Neuronal stem cell (in vitro differentiated cells): ENCODE measurements around the gene SARDH.

Experiments
- DNase-seq: peaks from one replicate; pipeline ENCODE4 v3.0.0-alpha.2; 2013; ENCODE audit warnings: low spot score
- H2AFZ ChIP-seq: one replicate; pipeline ENCODE4 v1.6.1; 2013; ENCODE audit warnings: mild to moderate bottlenecking, low read length, inconsistent platforms
- H2AK5ac ChIP-seq: 2 replicates; pipeline ENCODE4 v1.6.1; 2013; ENCODE audit warnings: low read depth, mild to moderate bottlenecking, inconsistent platforms, low read length, moderate library complexity, mixed read lengths
- H2BK120ac ChIP-seq: 2 replicates; pipeline ENCODE4 v1.6.1; 2013; ENCODE audit warnings: low read depth, mild to moderate bottlenecking, inconsistent platforms, low read length, moderate library complexity, mixed read lengths
- H2BK12ac ChIP-seq: one replicate; pipeline ENCODE4 v1.6.1; 2013; ENCODE audit warnings: low read length, inconsistent platforms
- H2BK15ac ChIP-seq: 2 replicates; pipeline ENCODE4 v1.6.1; 2013; ENCODE audit warnings: mild to moderate bottlenecking, low read length, inconsistent platforms, mixed read lengths
- H2BK5ac ChIP-seq: one replicate; pipeline ENCODE4 v1.6.1; 2013; ENCODE audit warnings: inconsistent platforms, mild to moderate bottlenecking, low read length, moderate library complexity
- H3K14ac ChIP-seq: one replicate; pipeline ENCODE4 v1.6.1; 2013; ENCODE audit warnings: low read length, inconsistent platforms
- H3K18ac ChIP-seq: 2 replicates; pipeline ENCODE4 v1.6.1; 2013; ENCODE audit warnings: low read length, inconsistent platforms
- H3K23ac ChIP-seq: 2 replicates; pipeline ENCODE4 v1.6.1; 2013; ENCODE audit warnings: low read depth, mild to moderate bottlenecking, mixed read lengths, low read length, inconsistent platforms; ENCODE audit not compliant: poor library complexity
- H3K27ac ChIP-seq: replicated peaks from 3 replicates; pipeline ENCODE4 v1.5.1; 2013; ENCODE audit warnings: low read length, inconsistent platforms
- H3K27me3 ChIP-seq, 3 experiments: 2 replicates each; pipeline ENCODE4 v1.6.1; 2013; ENCODE audit warnings: low read length in 3 of 3, mild to moderate bottlenecking in 2 of 3, inconsistent platforms in 1 of 3, low read depth in 1 of 3, mixed read lengths in 1 of 3, moderate library complexity in 1 of 3; ENCODE audit not compliant: control insufficient read depth in 3 of 3, insufficient read depth in 3 of 3
- H3K36me3 ChIP-seq, 2 donors: replicated peaks in 1 of 2; 2 replicates each; pipeline ENCODE4 v1.6.1; 2013; ENCODE audit warnings: low read length in 2 of 2; ENCODE audit not compliant: control insufficient read depth in 2 of 2, insufficient read depth in 2 of 2
- H3K4ac ChIP-seq: 2 replicates; pipeline ENCODE4 v1.6.1; 2013; ENCODE audit warnings: inconsistent platforms, mild to moderate bottlenecking, low read length, moderate library complexity
- H3K4me1 ChIP-seq, 2 donors: 1 replicate in 1 of 2; 2 replicates in 1 of 2; pipeline ENCODE4 v1.6.1; 2013; ENCODE audit warnings: low read length in 2 of 2, low read depth in 1 of 2; ENCODE audit not compliant: control insufficient read depth in 2 of 2, insufficient read depth in 1 of 2
- H3K4me2 ChIP-seq: one replicate; pipeline ENCODE4 v1.6.1; 2013; ENCODE audit warnings: mild to moderate bottlenecking, low read length, inconsistent platforms; ENCODE audit not compliant: insufficient read depth, poor library complexity, severe bottlenecking
- H3K4me3 ChIP-seq, 2 donors: 2 replicates each; pipeline ENCODE4 v1.5.1; 2013; ENCODE audit warnings: low read length in 2 of 2, mild to moderate bottlenecking in 2 of 2, inconsistent platforms in 1 of 2, moderate library complexity in 1 of 2
- H3K79me1 ChIP-seq: one replicate; pipeline ENCODE4 v1.6.1; 2013; ENCODE audit warnings: low read depth, mild to moderate bottlenecking, inconsistent platforms, low read length, moderate library complexity
- H3K9ac ChIP-seq: one replicate; pipeline ENCODE4 v1.6.1; 2013; ENCODE audit warnings: mild to moderate bottlenecking, low read depth, low read length, inconsistent platforms; ENCODE audit not compliant: poor library complexity
- H3K9me3 ChIP-seq, 2 donors: replicated peaks in 1 of 2; 2 replicates each; pipeline versions ENCODE3 to v1.6.1; 2013; ENCODE audit warnings: low read length in 2 of 2, mild to moderate bottlenecking in 2 of 2, inconsistent platforms in 1 of 2, low read depth in 1 of 2, mixed read lengths in 1 of 2, moderate library complexity in 1 of 2; ENCODE audit not compliant: control insufficient read depth in 2 of 2, insufficient read depth in 1 of 2
- H4K8ac ChIP-seq: one replicate; pipeline ENCODE4 v1.6.1; 2013; ENCODE audit warnings: low read depth, mild to moderate bottlenecking, inconsistent platforms, low read length, moderate library complexity
- H4K91ac ChIP-seq: one replicate; pipeline ENCODE4 v1.6.1; 2013; ENCODE audit warnings: low read length, low read depth, mild to moderate bottlenecking, inconsistent platforms; ENCODE audit not compliant: poor library complexity
- WGBS, 2 donors: extraction: QIAGEN DNeasy Blood & Tissue Kit; methylation state at CpG; one replicate each; pipeline ENCODE4 v1.1.7; 2013; ENCODE audit warnings: missing lambda C conversion rate in 2 of 2, mixed read lengths in 1 of 2; ENCODE audit not compliant: insufficient read length in 2 of 2, insufficient replicate concordance in 1 of 2; ENCODE audit errors: extremely low coverage in 2 of 2; 5-methylcytosine and 5-hydroxymethylcytosine counted together

Gene SARDH

GRCh38 chr9:133632806-133633680 lies 105.1 kb downstream of the SARDH start:
- no peak for DNase-seq
- H3K18ac ChIP-seq, result peak overlapping the region; percentile 20
- H3K4me2 ChIP-seq, result no peak overlapping the region
- H3K79me1 ChIP-seq, result no peaks in the 10 kb centered on the region
- no peak overlapping the region for H3K4me3 ChIP-seq
- no peak overlapping the region for H2BK120ac ChIP-seq
- H3K27me3 ChIP-seq, result peaks cover 0 to 13% (median 0%) of the 10 kb centered on the region in 3 experiments
- H3K9ac ChIP-seq, result peak overlapping the region; percentile 36
- H3K4me1 ChIP-seq, result peaks cover 27 to 35% of the 10 kb centered on the region in 2 donors
- H4K8ac ChIP-seq, result no peak overlapping the region
- no peak overlapping the region for H3K14ac ChIP-seq
- H3K23ac ChIP-seq, result no peak overlapping the region
- no CpG with 5 or more reads among the region's 27 CpGs for WGBS, 2 donors
- H3K9me3 ChIP-seq, result no peaks in the 10 kb centered on the region
- H2BK12ac ChIP-seq, result no peak overlapping the region
- H4K91ac ChIP-seq, result no peak overlapping the region
- H2AFZ ChIP-seq, result peak overlapping the region; percentile 53
- H2BK15ac ChIP-seq, result no peak overlapping the region
- no peak overlapping the region for H3K4ac ChIP-seq
- no peak overlapping the region for H2AK5ac ChIP-seq
- no peak overlapping the region for H2BK5ac ChIP-seq
- H3K27ac ChIP-seq, result no peak overlapping the region
- H3K36me3 ChIP-seq, result no peaks in the 10 kb centered on the region

- H3K4me2 ChIP-seq, result no peak overlapping the region
- H3K23ac ChIP-seq, result no peak overlapping the region
- H3K79me1 ChIP-seq, result no peaks in the 10 kb centered on the region
- H3K14ac ChIP-seq, result no peak overlapping the region
- H2BK12ac ChIP-seq, result no peak overlapping the region
- H2BK15ac ChIP-seq, result no peak overlapping the region
- no peak overlapping the region for H4K8ac ChIP-seq
- no peaks in the 10 kb centered on the region for H3K36me3 ChIP-seq
- H3K27me3 ChIP-seq, result peaks cover 0 to 8% (median 0%) of the 10 kb centered on the region in 3 experiments
- no peak overlapping the region for H3K4ac ChIP-seq
- WGBS, 2 donors, result no CpG with 5 or more reads among the region's 12 CpGs
- H3K4me1 ChIP-seq, result peaks cover 19 to 28% of the 10 kb centered on the region in 2 donors
- H2AFZ ChIP-seq, result no peak overlapping the region
- H3K27ac ChIP-seq, result no peak overlapping the region
- no peak for DNase-seq
- peaks cover 0 to 3% of the 10 kb centered on the region in 2 donors for H3K9me3 ChIP-seq
- H2AK5ac ChIP-seq, result peak overlapping the region; percentile 44
- H2BK5ac ChIP-seq, result peak overlapping the region; percentile 10
- no peak overlapping the region for H3K9ac ChIP-seq
- no peak overlapping the region for H2BK120ac ChIP-seq
- no peak overlapping the region for H3K18ac ChIP-seq
- H3K4me3 ChIP-seq, result no peak overlapping the region
- no peak overlapping the region for H4K91ac ChIP-seq
Observed at GRCh38 chr9:133631111-133631510, 107.0 kb downstream of the SARDH start.

- Histone ChIP-seq H2BK15ac (peak overlapping the region; percentile 46), H3K18ac (peak overlapping the region; percentile 45), H2AK5ac (peak overlapping the region; percentile 20), H3K4ac (no peak overlapping the region), H3K79me1 (no peaks in the 10 kb centered on the region), H3K27ac (no peak overlapping the region), H3K9ac (no peak overlapping the region), H2AFZ (no peak overlapping the region), H4K91ac (no peak overlapping the region), H2BK120ac (no peak overlapping the region), H4K8ac (no peak overlapping the region), H2BK12ac (peak overlapping the region; percentile 59), H3K9me3 (peaks cover 0 to 7% of the 10 kb centered on the region in 2 donors), H3K36me3 (no peaks in the 10 kb centered on the region), H3K4me1 (peaks cover 13 to 18% of the 10 kb centered on the region in 2 donors), H3K4me2 (no peak overlapping the region), H3K23ac (no peak overlapping the region), H3K4me3 (no peak overlapping the region), H2BK5ac (peak overlapping the region; percentile 19), H3K14ac (peak overlapping the region; percentile 5), H3K27me3 (peaks cover 0 to 4% (median 0%) of the 10 kb centered on the region in 3 experiments)
- DNase-seq, result no peak
- no CpG with 5 or more reads among the region's 23 CpGs for WGBS, 2 donors
Observed at GRCh38 chr9:133629221-133630110, 108.7 kb downstream of the SARDH start.

GRCh38 chr9:133628766-133629165 lies 109.4 kb downstream of the SARDH start:
- Histone ChIP-seq H3K23ac (no peak overlapping the region), H3K79me1 (no peaks in the 10 kb centered on the region)

More at GRCh38 chr9:133628766-133629165, 109.4 kb downstream of the SARDH start:
- H2BK15ac ChIP-seq, result no peak overlapping the region
- H2AFZ ChIP-seq, result no peak overlapping the region
- no peak overlapping the region for H4K91ac ChIP-seq
- no peak overlapping the region for H2AK5ac ChIP-seq
- H3K14ac ChIP-seq, result no peak overlapping the region
- H3K4me1 ChIP-seq, result peaks cover 6 to 11% of the 10 kb centered on the region in 2 donors
- no peak overlapping the region for H3K27ac ChIP-seq
- no peak overlapping the region for H2BK5ac ChIP-seq
- no peak overlapping the region for H3K4me2 ChIP-seq
- peaks cover 0 to 4% (median 0%) of the 10 kb centered on the region in 3 experiments for H3K27me3 ChIP-seq
- H2BK12ac ChIP-seq, result no peak overlapping the region
- DNase-seq, result no peak
- H3K18ac ChIP-seq, result no peak overlapping the region
- WGBS, 2 donors, result no CpG with 5 or more reads among the region's 8 CpGs
- no peak overlapping the region for H3K9ac ChIP-seq
- H4K8ac ChIP-seq, result no peak overlapping the region
- peaks cover 0 to 7% of the 10 kb centered on the region in 2 donors for H3K9me3 ChIP-seq
- H2BK120ac ChIP-seq, result no peak overlapping the region
- H3K4ac ChIP-seq, result no peak overlapping the region
- no peaks in the 10 kb centered on the region for H3K36me3 ChIP-seq
- no peak overlapping the region for H3K4me3 ChIP-seq
